GM19240 (cell line): ENCODE results near the gene ATG7.
"Not testable (repeated sequence)": the region's sequence is repeated elsewhere in the genome, so short reads cannot be mapped to it uniquely, and the experiment has no call there.

Source experiments
- DNase-seq: peaks from one replicate; pipeline ENCODE4 v3.0.0; 2011; ENCODE audit warnings: low spot score; ENCODE audit not compliant: insufficient read length

The ATG7 gene

GRCh38 chr3:11250902-11251806, 21.0 kb upstream of the ATG7 start:
- DNase-seq = no peak

GRCh38 chr3:11251807-11252176, 20.4 kb upstream of the ATG7 start:
- DNase-seq = no peak

GRCh38 chr3:11254876-11255275, 17.3 kb upstream of the ATG7 start:
- no peak for DNase-seq

GRCh38 chr3:11255537-11255936, 16.7 kb upstream of the ATG7 start:
- not testable (repeated sequence) for DNase-seq

- DNase-seq = no peak
Measured at GRCh38 chr3:11258958-11259357, 13.2 kb upstream of the ATG7 start.

- DNase-seq = no peak
Measured at GRCh38 chr3:11260460-11260859, 11.7 kb upstream of the ATG7 start.

GRCh38 chr3:11269007-11269406, 3.2 kb upstream of the ATG7 start:
- DNase-seq = no peak

- no peak for DNase-seq
Measured at GRCh38 chr3:11272906-11273574, 843 bp downstream of the ATG7 start.

- no peak for DNase-seq
Measured at GRCh38 chr3:11273891-11274291, 1.7 kb downstream of the ATG7 start.

- no peak for DNase-seq
Measured at GRCh38 chr3:11274566-11275142, 2.5 kb downstream of the ATG7 start.

GRCh38 chr3:11275926-11276325, 3.7 kb downstream of the ATG7 start:
- DNase-seq = no peak

- no peak for DNase-seq
Measured at GRCh38 chr3:11276901-11277300, 4.7 kb downstream of the ATG7 start.

GRCh38 chr3:11282250-11283138, 10.3 kb downstream of the ATG7 start:
- DNase-seq = no peak

GRCh38 chr3:11283139-11283475, 10.9 kb downstream of the ATG7 start:
- no peak for DNase-seq

GRCh38 chr3:11284011-11284410, 11.8 kb downstream of the ATG7 start:
- DNase-seq = no peak

- DNase-seq = no peak
Measured at GRCh38 chr3:11285471-11285870, 13.3 kb downstream of the ATG7 start.

- no peak for DNase-seq
Measured at GRCh38 chr3:11287404-11287803, 15.2 kb downstream of the ATG7 start.

- DNase-seq = no peak
Measured at GRCh38 chr3:11288021-11288491, 15.9 kb downstream of the ATG7 start.

GRCh38 chr3:11288786-11289637, 16.8 kb downstream of the ATG7 start:
- peak; percentile 23 for DNase-seq

GRCh38 chr3:11289864-11290263, 17.7 kb downstream of the ATG7 start:
- DNase-seq = no peak
